Astrocyte (in vitro differentiated cells and primary cell): ENCODE data around the gene DGKH. TPM values are rescaled to one million over a fixed set of nuclear protein-coding genes. Genes with fewer than 3 reads are reported as not detected.
A peak's percentile ranks its signal among the peaks of the same experiment; 100 is the strongest.

ENCODE experiments used
- DNase-seq: peaks from one replicate; pipeline ENCODE4 v3.0.0-alpha.2; 2010; ENCODE audit warnings: low read depth
- FAIRE-seq: peaks from 2 replicates; lab custom pipeline; 2011; peaks lifted over from hg19 to GRCh38; lab: Jason Lieb, UNC
- H2AFZ ChIP-seq: 2 replicates; pipeline ENCODE4 v1.6.0; 2012; ENCODE audit warnings: low read depth, low read length, inconsistent platforms
- H3K27ac ChIP-seq: 2 replicates; pipeline ENCODE4 v1.5.1; 2011; ENCODE audit warnings: low read depth, low read length, inconsistent platforms
- H3K27me3 ChIP-seq: 2 replicates; pipeline ENCODE4 v1.6.0; 2011; ENCODE audit warnings: low read length, inconsistent platforms; ENCODE audit not compliant: insufficient read depth
- H3K36me3 ChIP-seq: 2 replicates; pipeline ENCODE4 v1.5.1; 2011; ENCODE audit warnings: low read length, inconsistent platforms; ENCODE audit not compliant: insufficient read depth
- H3K4me1 ChIP-seq: 2 replicates; pipeline ENCODE4 v1.5.1; 2011; ENCODE audit warnings: low read length, inconsistent platforms; ENCODE audit not compliant: insufficient read depth
- H3K4me2 ChIP-seq: 2 replicates; pipeline ENCODE4 v1.6.0; 2012; ENCODE audit warnings: low read length, inconsistent platforms
- H3K4me3 ChIP-seq: 2 replicates; pipeline ENCODE4 v1.5.1; 2011; ENCODE audit warnings: low read depth, mild to moderate bottlenecking, low read length, inconsistent platforms; ENCODE audit not compliant: insufficient read depth
- H3K79me2 ChIP-seq: 2 replicates; pipeline ENCODE4 v1.6.0; 2012; ENCODE audit warnings: mild to moderate bottlenecking, low read length, inconsistent platforms; ENCODE audit not compliant: insufficient read depth
- H3K9ac ChIP-seq: 2 replicates; pipeline ENCODE4 v1.6.0; 2012; ENCODE audit warnings: mild to moderate bottlenecking, low read length, inconsistent platforms
- H3K9me3 ChIP-seq: 2 replicates; pipeline ENCODE4 v1.5.1; 2012; ENCODE audit warnings: low read depth, mild to moderate bottlenecking, low read length, inconsistent platforms; ENCODE audit not compliant: insufficient read depth
- H4K20me1 ChIP-seq: 2 replicates; pipeline ENCODE4 v1.6.0; 2012; ENCODE audit warnings: low read length, inconsistent platforms; ENCODE audit not compliant: insufficient read depth
- H3K27ac Mint-ChIP-seq: one replicate; pipeline ENCODE4 v1.8.0; 2021; ENCODE audit warnings: mild to moderate bottlenecking, mixed read lengths; ENCODE audit not compliant: unreplicated experiment
- H3K27me3 Mint-ChIP-seq: one replicate; pipeline ENCODE4 v1.8.0; 2021; ENCODE audit warnings: low read depth, mixed read lengths; ENCODE audit not compliant: unreplicated experiment
- H3K36me3 Mint-ChIP-seq: one replicate; pipeline ENCODE4 v1.8.0; 2021; ENCODE audit warnings: low read depth, mixed read lengths; ENCODE audit not compliant: unreplicated experiment
- H3K4me1 Mint-ChIP-seq: one replicate; pipeline ENCODE4 v1.8.0; 2021; ENCODE audit warnings: low read depth, mixed read lengths; ENCODE audit not compliant: unreplicated experiment
- H3K4me3 Mint-ChIP-seq: one replicate; pipeline ENCODE4 v1.8.0; 2021; ENCODE audit warnings: mild to moderate bottlenecking, moderate library complexity, mixed read lengths; ENCODE audit not compliant: unreplicated experiment
- H3K9me3 Mint-ChIP-seq: one replicate; pipeline ENCODE4 v1.8.0; 2021; ENCODE audit warnings: mild to moderate bottlenecking, mixed read lengths; ENCODE audit not compliant: unreplicated experiment
- CTCF ChIP-seq: IDR thresholded peaks from 2 replicates; pipeline ENCODE4 v1.5.1; 2011; ENCODE audit warnings: low read depth, mild to moderate bottlenecking, inconsistent platforms, low read length, moderate library complexity; ENCODE audit not compliant: insufficient read depth
- EZH2 ChIP-seq: IDR thresholded peaks from 2 replicates; pipeline ENCODE4 v1.6.1; 2012; ENCODE audit warnings: mild to moderate bottlenecking, low read length, inconsistent platforms; ENCODE audit not compliant: insufficient read depth
- total RNA-seq: library from RNA; stranded (reverse); gene quantifications from 2 replicates; pipeline ENCODE4 v1.2.1, GENCODE V29; 2021

The DGKH gene
- total RNA-seq, 1 donor from 2014 or later, result 16.4 TPM

GRCh38 chr13:42109957-42110356, 61.5 kb downstream of the DGKH start:
- no peak overlapping the region for H3K4me3 ChIP-seq
- H3K27ac ChIP-seq, result no peak overlapping the region
- peaks cover 10% of the 10 kb centered on the region for H4K20me1 ChIP-seq
- peaks cover 22% of the 10 kb centered on the region for H3K4me1 ChIP-seq
- no peaks in the 10 kb centered on the region for H3K36me3 ChIP-seq
- no peaks in the 10 kb centered on the region for H3K9me3 Mint-ChIP-seq
- no peak overlapping the region for H3K9ac ChIP-seq
- no peaks in the 10 kb centered on the region for H3K36me3 Mint-ChIP-seq
- no peak for TF ChIP-seq EZH2
- no peak for TF ChIP-seq CTCF
- no peak for FAIRE-seq
- no peaks in the 10 kb centered on the region for H3K9me3 ChIP-seq
- peaks cover 22% of the 10 kb centered on the region for H3K79me2 ChIP-seq
- peak overlapping the region; percentile 44 for H3K27ac Mint-ChIP-seq
- H3K27me3 Mint-ChIP-seq, result no peaks in the 10 kb centered on the region
- DNase-seq, result no peak
- no peak overlapping the region for H3K4me3 Mint-ChIP-seq
- H3K4me2 ChIP-seq, result peak overlapping the region; percentile 9
- no peak overlapping the region for H2AFZ ChIP-seq
- no peaks in the 10 kb centered on the region for H3K27me3 ChIP-seq
- H3K4me1 Mint-ChIP-seq, result peaks cover 28% of the 10 kb centered on the region

- no peaks in the 10 kb centered on the region for H3K36me3 Mint-ChIP-seq
- no peak overlapping the region for H3K4me3 ChIP-seq
- peak overlapping the region; percentile 44 for H3K27ac Mint-ChIP-seq
- peaks cover 13% of the 10 kb centered on the region for H4K20me1 ChIP-seq
- TF ChIP-seq EZH2 (no peak), CTCF (peak; percentile 64)
- DNase-seq (peak; percentile 58), FAIRE-seq (peak; percentile 23)
- H3K27ac ChIP-seq, result no peak overlapping the region
- H3K79me2 ChIP-seq, result peaks cover 26% of the 10 kb centered on the region
- H3K4me1 ChIP-seq, result peaks cover 19% of the 10 kb centered on the region
- H2AFZ ChIP-seq, result no peak overlapping the region
- no peaks in the 10 kb centered on the region for H3K9me3 Mint-ChIP-seq
- H3K4me2 ChIP-seq, result peak overlapping the region; percentile 9
- H3K27me3 Mint-ChIP-seq, result no peaks in the 10 kb centered on the region
- H3K36me3 ChIP-seq, result no peaks in the 10 kb centered on the region
- H3K27me3 ChIP-seq, result no peaks in the 10 kb centered on the region
- H3K4me1 Mint-ChIP-seq, result peaks cover 29% of the 10 kb centered on the region
- H3K9ac ChIP-seq, result no peak overlapping the region
- H3K4me3 Mint-ChIP-seq, result no peak overlapping the region
- H3K9me3 ChIP-seq, result no peaks in the 10 kb centered on the region
Measured at GRCh38 chr13:42110410-42111155, 62.1 kb downstream of the DGKH start.

- Histone ChIP-seq H3K4me2 (no peak overlapping the region), H3K9ac (no peak overlapping the region), H3K36me3 (no peaks in the 10 kb centered on the region), H4K20me1 (peaks cover 18% of the 10 kb centered on the region), H2AFZ (no peak overlapping the region), H3K79me2 (peaks cover 22% of the 10 kb centered on the region), H3K27ac (no peak overlapping the region), H3K27me3 (no peaks in the 10 kb centered on the region), H3K4me3 (no peak overlapping the region), H3K4me1 (peaks cover 6% of the 10 kb centered on the region), H3K9me3 (no peaks in the 10 kb centered on the region)
- TF ChIP-seq EZH2 (no peak), CTCF (no peak)
- Mint-ChIP-seq H3K4me3 (no peak overlapping the region), H3K9me3 (no peaks in the 10 kb centered on the region), H3K4me1 (peaks cover 21% of the 10 kb centered on the region), H3K27ac (no peak overlapping the region), H3K36me3 (no peaks in the 10 kb centered on the region), H3K27me3 (no peaks in the 10 kb centered on the region)
- DNase-seq (no peak), FAIRE-seq (no peak)
Measured at GRCh38 chr13:42112864-42113263, 64.4 kb downstream of the DGKH start.
